SKM-1 treated with dmso at 0.1 percent for 144 hours (cell line): ENCODE measurements around the gene STK11IP.

Experiments
- DNase-seq: peaks from one replicate; lab custom pipeline; 2025; ENCODE audit not compliant: unreplicated experiment; lab: John Stamatoyannopoulos, UW

The STK11IP gene

GRCh38 chr2:219562049-219563020 lies 35.3 kb upstream of the STK11IP start:
- no peak for DNase-seq

- no peak for DNase-seq
Observed at GRCh38 chr2:219563271-219563928, 34.3 kb upstream of the STK11IP start.

- DNase-seq = no peak
Observed at GRCh38 chr2:219565130-219566080, 32.3 kb upstream of the STK11IP start.

- DNase-seq = no peak
Observed at GRCh38 chr2:219566640-219567039, 31.0 kb upstream of the STK11IP start.

- no peak for DNase-seq
Observed at GRCh38 chr2:219567131-219567530, 30.5 kb upstream of the STK11IP start.

- no peak for DNase-seq
Observed at GRCh38 chr2:219567791-219568361, 29.8 kb upstream of the STK11IP start.

- no peak for DNase-seq
Observed at GRCh38 chr2:219569041-219569440, 28.6 kb upstream of the STK11IP start.

GRCh38 chr2:219569635-219570034 lies 28.0 kb upstream of the STK11IP start:
- DNase-seq = no peak

- DNase-seq = no peak
Observed at GRCh38 chr2:219570194-219570923, 27.3 kb upstream of the STK11IP start.

- no peak for DNase-seq
Observed at GRCh38 chr2:219570924-219571310, 26.7 kb upstream of the STK11IP start.

GRCh38 chr2:219571311-219572236 lies 26.1 kb upstream of the STK11IP start, which contains the start of gene OBSL1:
Gene OBSL1, minus strand, starts transcription at chr2:219571539. Its CDS starts 307 bp downstream, at chr2:219571232.
- peak; percentile 70 for DNase-seq

GRCh38 chr2:219572237-219573001 lies 25.2 kb upstream of the STK11IP start, which contains the start of gene INHA:
Gene INHA, plus strand, starts transcription at chr2:219572310. Its CDS starts 65 bp downstream, at chr2:219572375.
- DNase-seq = no peak

- DNase-seq = peak; percentile 100
Observed at GRCh38 chr2:219573166-219573565, 24.5 kb upstream of the STK11IP start.

- DNase-seq = no peak
Observed at GRCh38 chr2:219574484-219575311, 23.0 kb upstream of the STK11IP start.

GRCh38 chr2:219575566-219576504 lies 21.8 kb upstream of the STK11IP start:
- DNase-seq = no peak
